Colonic mucosa (tissue), 4 donors: Measurements from ENCODE around the gene PDK1. TPM values are rescaled to one million over a fixed set of nuclear protein-coding genes. Genes with fewer than 3 reads are reported as not detected.
"Not testable (repeated sequence)": the region's sequence is repeated elsewhere in the genome, so short reads cannot be mapped to it uniquely, and the experiment has no call there.

ENCODE experiments used
- DNase-seq: peaks from one replicate; pipeline ENCODE4 v3.0.0-alpha.2; 2020
- H3K27ac ChIP-seq: fragments of 200-600 bp; one replicate; pipeline ENCODE4 v1.8.0; 2021
- H3K27me3 ChIP-seq: fragments of 200-600 bp; one replicate; pipeline ENCODE4 v1.8.0; 2021
- H3K36me3 ChIP-seq: fragments of 200-600 bp; one replicate; pipeline ENCODE4 v1.8.0; 2021
- H3K4me1 ChIP-seq: fragments of 200-600 bp; one replicate; pipeline ENCODE4 v1.8.0; 2021; ENCODE audit warnings: mild to moderate bottlenecking
- H3K4me3 ChIP-seq: fragments of 200-600 bp; one replicate; pipeline ENCODE4 v1.8.0; 2021
- H3K9ac ChIP-seq, 2 donors: one replicate each; pipeline ENCODE4 v1.7.0; 2013; ENCODE audit warnings: control low read depth in 2 of 2, low read depth in 2 of 2, low read length in 2 of 2
- H3K9me3 ChIP-seq: fragments of 200-600 bp; one replicate; pipeline ENCODE4 v1.8.0; 2021
- CTCF ChIP-seq: fragments of 200-600 bp; IDR thresholded peaks from one replicate; pipeline ENCODE4 v1.8.0; 2022; ENCODE audit warnings: antibody characterized with exemption, mild to moderate bottlenecking
- intact Hi-C: fragments of 100-400 bp; cut with DNase I; formaldehyde crosslinking; loops from one replicate; pipeline ENCODE4 v1.14.1; 2022
- total RNA-seq, 2 donors: library from RNA; stranded (reverse); fragmentation: NEBNext Ultra II Directional in 1 of 2; extraction: Animal tissue kit (Norgen Biotek cat#: 25700) in 1 of 2; gene quantifications; one replicate each; pipeline ENCODE4 v1.2.1, GENCODE V29; 2021
- donor health status: healthy.
- donor health status: DM: no; HTN: no; CAD: no.
- donor health status: DM: no; HTN: no; CAD: no.

Gene PDK1
- total RNA-seq, 2 donors from 2014 or later, result 13.3 to 44.1 TPM

- Histone ChIP-seq H3K9ac (no peak overlapping the region), H3K4me1 (no peaks in the 10 kb centered on the region), H3K27me3 (no peaks in the 10 kb centered on the region), H3K36me3 (no peaks in the 10 kb centered on the region), H3K4me3 (no peak overlapping the region), H3K27ac (no peak overlapping the region), H3K9me3 (no peaks in the 10 kb centered on the region)
- intact Hi-C loops, result no loop called here
- TF ChIP-seq CTCF, result no peak
- no peak for DNase-seq
Measured at GRCh38 chr2:172588931-172589330, 33.0 kb downstream of the PDK1 start.

DNA sequence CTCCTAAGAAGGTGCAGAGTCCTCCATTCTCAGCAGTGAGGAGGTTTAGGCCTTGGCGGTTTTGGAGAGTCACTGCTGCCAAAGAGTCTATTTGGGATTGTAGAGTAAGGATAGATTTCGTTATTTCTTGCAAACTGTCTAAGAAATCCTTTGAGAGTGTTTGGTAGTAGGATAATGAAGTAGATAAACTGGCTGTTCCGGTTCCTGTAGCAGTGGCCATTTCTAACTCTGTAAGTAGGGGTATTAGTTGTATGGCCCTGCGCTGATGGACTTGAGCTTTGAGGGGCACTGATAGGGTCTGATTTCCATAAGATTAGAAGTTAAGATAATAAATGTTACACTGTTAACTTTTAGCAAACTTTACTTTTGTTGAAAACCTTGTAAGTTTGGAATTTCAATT is 35.5 kb downstream of the PDK1 start:
- intact Hi-C loops, H3K36me3 ChIP-seq, DNase-seq, H3K4me1 ChIP-seq, H3K4me3 ChIP-seq, H3K9ac ChIP-seq, H3K27ac ChIP-seq, H3K9me3 ChIP-seq, H3K27me3 ChIP-seq: not testable (repeated sequence)

GRCh38 chr2:172592190-172592589 is 36.3 kb downstream of the PDK1 start:
- H3K9ac ChIP-seq, H3K9me3 ChIP-seq, DNase-seq, H3K4me1 ChIP-seq, H3K27ac ChIP-seq, H3K27me3 ChIP-seq, H3K4me3 ChIP-seq, H3K36me3 ChIP-seq: not testable (repeated sequence)
- intact Hi-C loops, result loop anchor here (2.0 kb wide), 1 partner anchor 119 kb away; no protein-coding TSS in a partner anchor

- DNase-seq, result no peak
- Histone ChIP-seq H3K27ac (no peak overlapping the region), H3K4me1 (no peaks in the 10 kb centered on the region), H3K9ac (no peak overlapping the region), H3K36me3 (no peaks in the 10 kb centered on the region), H3K9me3 (no peaks in the 10 kb centered on the region), H3K4me3 (no peak overlapping the region), H3K27me3 (no peaks in the 10 kb centered on the region)
- intact Hi-C loops, result no loop called here
- no peak for TF ChIP-seq CTCF
Measured at GRCh38 chr2:172596776-172597175, 40.9 kb downstream of the PDK1 start.

DNA sequence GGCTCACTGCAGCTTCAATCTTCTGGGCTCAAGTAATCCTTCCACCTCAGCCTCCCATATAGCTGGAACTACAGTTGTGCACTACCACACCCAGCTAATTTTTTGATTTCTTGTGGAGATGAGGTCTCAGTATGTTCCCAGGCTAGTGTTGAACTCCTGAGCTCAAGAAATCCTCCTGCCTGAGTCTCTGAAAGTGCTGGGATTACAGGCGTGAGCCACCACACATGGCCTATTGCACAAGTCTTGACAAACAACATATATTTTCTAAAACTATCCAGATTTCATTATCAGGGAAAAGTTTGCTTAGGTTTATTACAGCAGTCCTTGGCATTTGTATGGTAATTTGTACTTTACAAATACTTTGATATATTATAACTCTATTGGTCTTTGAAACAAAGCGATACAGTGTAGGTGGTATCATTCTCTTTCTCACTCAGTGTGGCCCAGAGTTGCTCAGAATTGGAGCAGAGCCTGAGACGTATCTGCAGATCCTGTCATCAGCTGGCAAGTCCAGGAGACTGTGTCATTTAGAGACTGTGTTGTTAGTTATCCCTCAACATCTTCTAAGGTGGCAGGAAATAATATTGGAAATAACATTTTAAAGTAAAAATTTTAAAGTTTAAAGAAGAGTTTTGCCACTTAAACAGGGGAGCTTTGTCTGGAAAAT is 41.4 kb downstream of the PDK1 start:
- intact Hi-C loops, result no loop called here
- Histone ChIP-seq H3K27me3 (no peaks in the 10 kb centered on the region), H3K9ac (no peak overlapping the region), H3K27ac (no peak overlapping the region), H3K9me3 (no peaks in the 10 kb centered on the region), H3K4me3 (no peak overlapping the region), H3K36me3 (no peaks in the 10 kb centered on the region), H3K4me1 (no peaks in the 10 kb centered on the region)
- no peak for DNase-seq
- no peak for TF ChIP-seq CTCF

- Histone ChIP-seq H3K9ac (no peak overlapping the region), H3K36me3 (no peaks in the 10 kb centered on the region), H3K4me1 (no peaks in the 10 kb centered on the region), H3K4me3 (no peak overlapping the region), H3K9me3 (no peaks in the 10 kb centered on the region), H3K27me3 (no peaks in the 10 kb centered on the region), H3K27ac (no peak overlapping the region)
- no peak for DNase-seq
- intact Hi-C loops, result no loop called here
- no peak for TF ChIP-seq CTCF
Measured at GRCh38 chr2:172599947-172600346, 44.1 kb downstream of the PDK1 start.
